ENCODE results near the gene ACSL5.
"Not testable (repeated sequence)": the region's sequence is repeated elsewhere in the genome, so short reads cannot be mapped to it uniquely, and the experiment has no call there.

ACSL5 gene

GRCh38 chr10:112461029-112461887 is 87.3 kb downstream of the ACSL5 start:
- no peak for DNase-seq (ENCODE audit: low read depth in 2 of 2)

GRCh38 chr10:112464074-112464473 is 90.2 kb downstream of the ACSL5 start:
- not testable (repeated sequence) for DNase-seq (ENCODE audit: low read depth in 2 of 2)

GRCh38 chr10:112465299-112465883 is 91.5 kb downstream of the ACSL5 start:
- DNase-seq (ENCODE audit: low read depth in 2 of 2) = no peak

GRCh38 chr10:112466802-112467201 is 92.9 kb downstream of the ACSL5 start:
- no peak for DNase-seq (ENCODE audit: low read depth in 2 of 2)

- DNase-seq (ENCODE audit: low read depth in 2 of 2) = no peak
Observed at GRCh38 chr10:112467541-112468075, 93.7 kb downstream of the ACSL5 start.

GRCh38 chr10:112471878-112472487 is 98.1 kb downstream of the ACSL5 start:
- DNase-seq (ENCODE audit: low read depth in 2 of 2) = no peak

- DNase-seq (ENCODE audit: low read depth in 2 of 2) = no peak
Observed at GRCh38 chr10:112475575-112476218, 101.8 kb downstream of the ACSL5 start.
